ENCODE measurements around the gene GIPC3.

DNA sequence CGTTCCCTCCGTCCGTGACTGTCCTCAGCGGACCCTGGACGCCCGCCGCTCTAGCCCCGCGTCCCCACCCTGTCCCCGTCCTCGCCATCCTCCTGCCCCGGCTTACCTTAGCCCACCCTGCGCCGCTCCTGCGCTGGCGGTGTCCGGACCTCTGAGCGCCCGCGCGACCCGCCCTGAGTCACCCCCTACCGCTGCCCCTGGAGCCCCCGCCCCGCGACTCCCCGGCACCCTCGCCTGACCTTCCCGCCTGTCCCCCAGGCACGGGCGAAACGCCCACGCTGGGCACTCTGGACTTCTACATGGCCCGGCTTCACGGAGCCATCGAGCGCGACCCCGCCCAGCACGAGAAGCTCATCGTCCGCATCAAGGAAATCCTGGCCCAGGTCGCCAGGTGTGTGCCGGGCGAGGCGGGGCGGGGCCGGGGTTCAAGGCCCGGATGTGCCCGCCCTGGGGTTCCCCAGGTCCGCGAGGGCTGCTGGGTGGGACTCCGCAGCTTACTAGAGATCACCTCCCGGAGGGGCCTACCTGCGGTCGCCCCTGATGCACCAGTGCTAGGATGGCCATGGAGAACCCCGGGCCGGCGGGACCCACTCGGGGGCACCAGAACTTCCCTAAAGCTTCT is 7.4 kb upstream of the GIPC3 start:
- TF ChIP-seq, protein P1, sequence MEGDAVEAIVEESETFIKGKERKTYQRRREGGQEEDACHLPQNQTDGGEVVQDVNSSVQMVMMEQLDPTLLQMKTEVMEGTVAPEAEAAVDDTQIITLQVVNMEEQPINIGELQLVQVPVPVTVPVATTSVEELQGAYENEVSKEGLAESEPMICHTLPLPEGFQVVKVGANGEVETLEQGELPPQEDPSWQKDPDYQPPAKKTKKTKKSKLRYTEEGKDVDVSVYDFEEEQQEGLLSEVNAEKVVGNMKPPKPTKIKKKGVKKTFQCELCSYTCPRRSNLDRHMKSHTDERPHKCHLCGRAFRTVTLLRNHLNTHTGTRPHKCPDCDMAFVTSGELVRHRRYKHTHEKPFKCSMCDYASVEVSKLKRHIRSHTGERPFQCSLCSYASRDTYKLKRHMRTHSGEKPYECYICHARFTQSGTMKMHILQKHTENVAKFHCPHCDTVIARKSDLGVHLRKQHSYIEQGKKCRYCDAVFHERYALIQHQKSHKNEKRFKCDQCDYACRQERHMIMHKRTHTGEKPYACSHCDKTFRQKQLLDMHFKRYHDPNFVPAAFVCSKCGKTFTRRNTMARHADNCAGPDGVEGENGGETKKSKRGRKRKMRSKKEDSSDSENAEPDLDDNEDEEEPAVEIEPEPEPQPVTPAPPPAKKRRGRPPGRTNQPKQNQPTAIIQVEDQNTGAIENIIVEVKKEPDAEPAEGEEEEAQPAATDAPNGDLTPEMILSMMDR (conservative IDR thresholded peaks at IDR 0.05 in 1 of 2, IDR thresholded peaks at IDR 0.05 in 1 of 2; ENCODE audit: extremely low read depth in 1 of 2, insufficient read depth in 1 of 2, low read depth in 1 of 2, low read length in 2 of 2): no peak
- no peak for TF ChIP-seq EZH2 (IDR thresholded peaks at IDR 0.05; ENCODE audit: borderline replicate concordance, low read length)

Data from mammary epithelial cell (primary cell).